GM21576 (cell line): ENCODE measurements around the gene ZNF891.

Experiments
- ATAC-seq: cut with Tn5 transposase; IDR thresholded peaks from one replicate; pipeline ENCODE4 v1.9.1; 2021; ENCODE audit warnings: mild to moderate bottlenecking, moderate library complexity; ENCODE audit not compliant: unreplicated experiment

The ZNF891 gene

GRCh38 chr12:133130038-133130807 lies at the start of gene ZNF891, which contains the start of gene ZNF10:
ZNF891 (minus strand) TSS chr12:133130274; CDS start chr12:133121918, 8,356 bp downstream.
ZNF10 (plus strand) TSS chr12:133130627; CDS start chr12:133144493, 13,866 bp downstream.
- ATAC-seq, result peak; percentile 95

- no peak for ATAC-seq
These were observed 44.8 kb upstream of the ZNF891 start for GRCh38 chr12:133174901-133175300.

GRCh38 chr12:133172491-133172890 lies 42.4 kb upstream of the ZNF891 start:
- no peak for ATAC-seq

GRCh38 chr12:133165776-133166175 lies 35.7 kb upstream of the ZNF891 start:
- ATAC-seq, result no peak

GRCh38 chr12:133156125-133156690 lies 26.1 kb upstream of the ZNF891 start:
- no peak for ATAC-seq

- no peak for ATAC-seq
These were observed 15.9 kb upstream of the ZNF891 start for GRCh38 chr12:133145981-133146380.

GRCh38 chr12:133135747-133136146 lies 5.7 kb upstream of the ZNF891 start:
- no peak for ATAC-seq

GRCh38 chr12:133130808-133131128 lies 694 bp upstream of the ZNF891 start:
- ATAC-seq, result no peak

GRCh38 chr12:133129368-133130037 lies 571 bp downstream of the ZNF891 start:
- ATAC-seq, result no peak

GRCh38 chr12:133124674-133125073 lies 5.4 kb downstream of the ZNF891 start:
- ATAC-seq, result no peak

GRCh38 chr12:133120385-133121191 lies 9.5 kb downstream of the ZNF891 start:
- no peak for ATAC-seq

GRCh38 chr12:133108150-133108549 lies 21.9 kb downstream of the ZNF891 start:
- no peak for ATAC-seq

GRCh38 chr12:133107121-133107520 lies 23.0 kb downstream of the ZNF891 start:
- no peak for ATAC-seq

- no peak for ATAC-seq
These were observed 23.8 kb downstream of the ZNF891 start for GRCh38 chr12:133106253-133106652.

- ATAC-seq, result no peak
These were observed 24.5 kb downstream of the ZNF891 start for GRCh38 chr12:133105620-133106019.

GRCh38 chr12:133083345-133083744 lies 46.7 kb downstream of the ZNF891 start:
- ATAC-seq, result no peak

- no peak for ATAC-seq
These were observed 48.8 kb downstream of the ZNF891 start for GRCh38 chr12:133081159-133081780.

- ATAC-seq, result peak; percentile 70
These were observed 49.5 kb downstream of the ZNF891 start, which contains the start of gene ZNF140 for GRCh38 chr12:133080368-133081158. ZNF140 (plus strand) TSS chr12:133080923; CDS start chr12:133081321, 398 bp downstream.

- peak; percentile 78 for ATAC-seq
These were observed 50.1 kb downstream of the ZNF891 start for GRCh38 chr12:133080026-133080367.

- no peak for ATAC-seq
These were observed 56.2 kb downstream of the ZNF891 start for GRCh38 chr12:133073836-133074235.
